Duodenal mucosa (tissue), 2 donors: ENCODE data around the gene WLS.

ENCODE experiments used
- H3K27ac ChIP-seq: one replicate; pipeline ENCODE4 v1.7.0; 2013; ENCODE audit warnings: low read depth, low read length
- H3K27me3 ChIP-seq, 2 donors: one replicate each; pipeline ENCODE4 v1.7.0; 2013; ENCODE audit warnings: low read length in 2 of 2, control low read depth in 1 of 2; ENCODE audit not compliant: insufficient read depth in 2 of 2, control insufficient read depth in 1 of 2
- H3K36me3 ChIP-seq, 2 donors: one replicate each; pipeline ENCODE4 v1.7.0; 2013; ENCODE audit warnings: low read length in 2 of 2, control low read depth in 1 of 2; ENCODE audit not compliant: insufficient read depth in 2 of 2, control insufficient read depth in 1 of 2
- H3K4me1 ChIP-seq, 2 donors: one replicate each; pipeline ENCODE4 v1.7.0; 2013; ENCODE audit warnings: low read length in 2 of 2, control low read depth in 1 of 2; ENCODE audit not compliant: insufficient read depth in 2 of 2, control insufficient read depth in 1 of 2
- H3K4me3 ChIP-seq, 2 donors: one replicate each; pipeline ENCODE4 v1.7.0; 2013; ENCODE audit warnings: low read length in 2 of 2, low read depth in 1 of 2
- H3K9ac ChIP-seq, 2 donors: one replicate each; pipeline ENCODE4 v1.7.0; 2013; ENCODE audit warnings: low read length in 2 of 2, low read depth in 1 of 2
- H3K9me3 ChIP-seq, 2 donors: one replicate each; pipeline ENCODE4 v1.7.0; 2013; ENCODE audit warnings: low read length in 2 of 2, control low read depth in 1 of 2; ENCODE audit not compliant: control insufficient read depth in 1 of 2

Gene WLS

DNA sequence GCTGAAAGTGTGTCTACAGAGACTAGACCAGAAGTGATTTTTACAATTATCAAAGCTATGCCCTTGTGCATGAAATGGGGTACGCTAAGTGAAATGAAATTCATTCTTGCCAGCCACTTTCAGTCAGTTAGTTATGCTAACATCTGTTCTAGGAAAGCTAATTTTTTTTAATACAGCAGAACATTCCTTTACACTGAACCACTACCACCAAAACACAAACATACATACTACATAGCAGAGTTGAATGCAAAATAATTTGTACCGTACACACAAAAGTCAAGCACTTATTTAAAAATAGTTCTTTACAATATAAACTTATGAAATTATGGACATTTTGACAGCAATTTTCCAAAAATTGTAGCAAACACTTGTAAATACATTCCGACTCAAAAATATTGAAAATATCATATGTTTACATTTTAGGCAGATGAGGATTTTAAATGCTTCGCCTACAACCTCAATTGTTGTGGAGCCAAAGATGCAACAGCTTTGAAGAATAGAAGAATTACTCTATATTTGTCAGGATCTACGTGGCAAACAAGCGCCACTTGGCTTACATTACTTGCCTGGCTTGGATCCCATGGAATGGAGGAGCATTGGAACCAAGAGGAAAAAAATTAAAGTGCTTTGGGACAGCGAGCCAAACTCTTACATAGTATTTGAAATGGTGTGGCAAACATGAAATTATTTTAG is 30.6 kb downstream of the WLS start:
- H3K4me3 ChIP-seq, result no peak overlapping the region
- H3K9me3 ChIP-seq, result no peaks in the 10 kb centered on the region
- H3K27me3 ChIP-seq, result no peaks in the 10 kb centered on the region
- peaks cover 14 to 31% of the 10 kb centered on the region in 2 donors for H3K4me1 ChIP-seq
- no peak overlapping the region for H3K9ac ChIP-seq
- H3K27ac ChIP-seq, result no peak overlapping the region
- H3K36me3 ChIP-seq, result no peaks in the 10 kb centered on the region

DNA sequence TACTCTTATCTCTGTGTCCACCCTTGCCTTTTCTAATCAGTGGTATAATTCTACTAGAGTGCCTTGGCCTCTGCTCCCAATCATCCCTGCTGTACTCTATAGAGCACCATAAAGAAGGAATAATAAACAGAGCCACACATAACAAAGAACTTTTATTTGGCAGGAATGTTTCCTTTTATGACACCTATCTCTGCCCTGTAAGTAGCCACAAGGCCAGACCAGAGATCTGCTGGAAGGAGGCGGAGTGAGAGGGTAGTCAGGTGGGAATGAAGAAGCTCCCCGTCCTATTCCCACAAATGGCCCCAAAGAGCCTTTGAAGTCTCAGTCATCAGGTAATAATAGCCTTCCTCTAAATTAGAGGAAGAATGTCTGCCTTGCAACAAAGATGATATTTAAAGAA is 32.7 kb downstream of the WLS start:
- H3K4me3 ChIP-seq, result no peak overlapping the region
- H3K9ac ChIP-seq, result no peak overlapping the region
- H3K9me3 ChIP-seq, result no peaks in the 10 kb centered on the region
- peaks cover 14 to 32% of the 10 kb centered on the region in 2 donors for H3K4me1 ChIP-seq
- no peak overlapping the region for H3K27ac ChIP-seq
- no peaks in the 10 kb centered on the region for H3K36me3 ChIP-seq
- H3K27me3 ChIP-seq, result no peaks in the 10 kb centered on the region

DNA sequence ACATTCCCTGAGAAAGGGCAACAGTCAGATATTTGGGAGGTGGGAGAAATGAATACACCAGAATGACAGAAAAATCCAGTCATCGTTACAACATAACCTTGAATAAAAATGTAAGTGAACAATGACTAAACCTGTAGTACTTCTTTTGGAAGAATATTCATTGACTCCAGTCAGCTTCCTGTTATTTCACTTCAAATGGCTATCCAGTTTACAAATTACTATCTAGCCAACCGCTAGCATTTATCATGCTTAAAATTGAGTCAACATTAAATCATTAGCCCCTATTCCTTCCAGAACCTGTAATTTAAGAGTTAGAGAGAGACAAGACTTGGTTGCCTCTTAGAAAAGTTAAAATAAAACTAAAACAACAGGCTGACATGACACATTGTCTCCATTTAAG is 33.6 kb downstream of the WLS start:
- Histone ChIP-seq H3K4me3 (no peak overlapping the region), H3K4me1 (peaks cover 14 to 32% of the 10 kb centered on the region in 2 donors), H3K27me3 (no peaks in the 10 kb centered on the region), H3K27ac (no peak overlapping the region), H3K9me3 (no peaks in the 10 kb centered on the region), H3K36me3 (peaks cover 0 to 2% of the 10 kb centered on the region in 2 donors), H3K9ac (no peak overlapping the region)

DNA sequence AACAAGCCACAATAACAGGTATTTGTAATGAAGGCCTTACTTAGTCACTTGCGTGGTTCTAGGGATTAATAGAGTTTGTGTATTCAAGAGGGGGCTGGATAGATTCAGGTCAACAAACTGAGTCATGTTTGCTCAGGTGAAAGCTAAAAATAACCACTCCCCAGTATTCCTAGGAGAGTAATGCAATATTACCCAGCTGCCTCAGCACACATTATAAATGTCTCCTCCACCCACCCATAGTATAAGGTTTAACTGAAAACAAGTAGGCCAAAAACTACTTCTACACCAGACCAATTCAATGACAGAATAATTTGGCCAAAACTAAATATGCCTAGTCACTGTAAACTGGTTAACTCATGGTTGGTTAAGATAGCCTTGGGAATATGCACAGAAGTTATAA is 34.4 kb downstream of the WLS start:
- peaks cover 0 to 3% of the 10 kb centered on the region in 2 donors for H3K36me3 ChIP-seq
- no peaks in the 10 kb centered on the region for H3K27me3 ChIP-seq
- H3K27ac ChIP-seq, result no peak overlapping the region
- H3K9ac ChIP-seq, result no peak overlapping the region
- H3K9me3 ChIP-seq, result no peaks in the 10 kb centered on the region
- no peak overlapping the region for H3K4me3 ChIP-seq
- peaks cover 14 to 32% of the 10 kb centered on the region in 2 donors for H3K4me1 ChIP-seq

DNA sequence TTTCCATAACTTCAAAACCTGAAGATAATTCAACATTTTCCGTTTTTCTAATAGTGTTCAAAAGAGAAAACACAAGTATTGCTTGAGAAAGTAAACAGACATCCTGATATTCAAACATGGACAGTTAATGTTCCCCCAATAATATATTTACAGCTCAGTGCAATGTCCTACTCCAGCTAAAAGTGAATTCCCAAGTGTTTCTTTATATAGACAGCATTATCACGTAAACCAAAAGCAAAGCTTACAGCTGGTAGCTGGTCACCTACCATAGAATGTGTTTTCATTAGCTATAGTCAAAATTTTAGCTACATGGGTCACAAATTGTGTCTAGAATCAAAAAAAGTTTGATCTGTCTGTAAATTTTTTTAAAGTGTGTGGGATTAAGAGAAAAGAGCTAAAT is 34.9 kb downstream of the WLS start:
- H3K4me1 ChIP-seq, result peaks cover 14 to 32% of the 10 kb centered on the region in 2 donors
- H3K27ac ChIP-seq, result no peak overlapping the region
- H3K27me3 ChIP-seq, result no peaks in the 10 kb centered on the region
- H3K9ac ChIP-seq, result no peak overlapping the region
- peaks cover 0 to 3% of the 10 kb centered on the region in 2 donors for H3K36me3 ChIP-seq
- no peak overlapping the region for H3K4me3 ChIP-seq
- H3K9me3 ChIP-seq, result no peaks in the 10 kb centered on the region

DNA sequence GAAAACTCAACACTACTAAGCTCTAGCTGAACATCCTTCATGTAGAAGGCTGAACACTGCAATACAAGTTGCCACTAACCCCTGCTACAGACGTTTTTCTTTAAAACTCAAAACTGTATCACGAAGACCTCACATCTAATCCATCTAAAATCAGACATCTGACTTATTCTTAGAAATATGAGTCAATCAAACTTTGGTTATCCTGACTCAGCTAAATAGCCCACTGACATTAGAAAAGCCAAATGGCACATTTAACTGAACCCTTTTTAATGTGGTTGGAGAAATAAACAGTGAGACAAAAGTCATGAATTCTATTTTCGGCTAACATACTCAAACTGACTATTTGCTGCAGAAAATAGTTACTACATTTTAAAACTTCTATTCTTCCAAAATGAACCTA is 35.6 kb downstream of the WLS start:
- H3K9me3 ChIP-seq, result no peaks in the 10 kb centered on the region
- H3K4me1 ChIP-seq, result peaks cover 14 to 32% of the 10 kb centered on the region in 2 donors
- no peak overlapping the region for H3K27ac ChIP-seq
- H3K36me3 ChIP-seq, result peaks cover 0 to 3% of the 10 kb centered on the region in 2 donors
- no peak overlapping the region for H3K9ac ChIP-seq
- no peak overlapping the region for H3K4me3 ChIP-seq
- H3K27me3 ChIP-seq, result no peaks in the 10 kb centered on the region

DNA sequence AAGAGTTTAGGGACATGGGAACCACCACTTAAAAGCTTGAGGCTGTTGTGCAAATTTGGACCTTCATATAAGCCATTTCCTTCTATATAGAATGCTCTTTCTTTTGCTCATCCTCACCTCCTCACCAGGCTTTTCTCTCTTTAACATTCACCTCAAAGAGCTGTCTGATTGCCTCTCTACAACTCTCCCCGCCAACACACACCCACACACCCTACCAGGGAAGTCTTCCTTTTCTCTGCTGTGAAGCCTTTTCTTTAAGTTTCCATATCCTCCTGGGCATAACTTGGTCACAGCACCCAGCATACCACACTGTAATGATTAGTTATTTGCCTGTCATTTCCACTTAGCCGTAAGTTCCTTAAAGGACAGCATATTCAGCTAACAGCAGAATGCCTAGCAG is 40.6 kb downstream of the WLS start:
- no peaks in the 10 kb centered on the region for H3K9me3 ChIP-seq
- no peak overlapping the region for H3K4me3 ChIP-seq
- no peak overlapping the region for H3K27ac ChIP-seq
- no peaks in the 10 kb centered on the region for H3K27me3 ChIP-seq
- H3K36me3 ChIP-seq, result peaks cover 0 to 3% of the 10 kb centered on the region in 2 donors
- no peak overlapping the region for H3K9ac ChIP-seq
- peaks cover 0 to 2% of the 10 kb centered on the region in 2 donors for H3K4me1 ChIP-seq

DNA sequence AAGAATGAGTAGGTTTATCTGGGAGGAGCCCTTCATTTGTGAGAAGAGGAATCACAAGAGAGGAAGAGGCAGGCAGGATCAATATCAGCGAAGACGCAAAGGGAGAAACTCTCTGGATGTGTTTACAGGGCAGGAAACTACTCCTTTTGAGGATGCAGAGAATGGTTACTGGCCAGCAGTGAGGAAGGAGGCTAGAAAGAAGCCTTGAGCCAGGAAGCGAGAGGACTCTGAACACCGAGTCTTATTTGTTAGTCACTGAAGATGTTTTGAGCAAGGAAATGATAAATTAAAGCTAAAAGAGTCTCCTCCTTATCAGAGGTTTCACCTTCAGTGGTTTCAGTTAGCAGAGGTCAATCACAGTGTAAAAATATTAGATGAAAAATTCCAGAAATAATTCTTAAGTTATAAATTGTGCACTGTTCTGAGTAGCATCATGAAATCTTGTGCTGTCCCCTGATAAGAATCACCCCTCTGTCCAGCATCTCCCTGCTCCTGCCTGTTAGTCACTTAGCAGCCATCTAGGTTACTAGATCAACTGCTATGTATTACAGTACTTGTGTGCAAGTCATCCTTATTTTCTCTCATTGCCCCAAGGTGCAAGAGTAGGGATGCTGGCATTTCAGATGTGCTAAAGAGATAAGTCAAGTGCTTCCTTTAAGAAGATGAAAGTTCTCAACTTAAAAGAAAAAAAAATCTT is 43.5 kb downstream of the WLS start:
- Histone ChIP-seq H3K4me1 (no peaks in the 10 kb centered on the region), H3K9me3 (no peaks in the 10 kb centered on the region), H3K36me3 (peaks cover 0 to 1% of the 10 kb centered on the region in 2 donors), H3K9ac (no peak overlapping the region), H3K27me3 (no peaks in the 10 kb centered on the region), H3K4me3 (no peak overlapping the region), H3K27ac (no peak overlapping the region)

DNA sequence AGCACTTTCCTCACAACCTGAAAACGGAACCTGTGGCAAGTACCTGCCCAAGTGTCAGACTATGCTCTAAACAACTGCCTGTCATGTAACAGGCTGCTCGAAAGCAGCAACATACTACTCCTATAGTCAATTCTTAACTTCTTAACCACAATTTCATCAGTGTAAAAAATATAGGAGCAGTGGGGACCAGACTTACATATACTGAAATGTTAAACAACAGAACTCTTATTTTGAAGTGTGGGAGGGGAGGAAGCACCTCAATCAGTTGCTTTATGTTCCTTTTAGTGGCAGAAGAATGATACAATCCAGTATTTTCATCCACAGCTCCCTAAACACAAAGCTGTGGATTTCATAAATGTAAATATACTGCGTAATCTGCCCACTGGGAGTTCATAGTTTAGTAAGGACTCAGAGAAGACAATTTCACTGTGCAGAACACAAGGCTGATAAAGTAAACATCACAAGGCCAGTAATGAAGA is 44.2 kb downstream of the WLS start:
- Histone ChIP-seq H3K9ac (no peak overlapping the region), H3K9me3 (no peaks in the 10 kb centered on the region), H3K36me3 (no peaks in the 10 kb centered on the region), H3K4me1 (no peaks in the 10 kb centered on the region), H3K27ac (no peak overlapping the region), H3K27me3 (no peaks in the 10 kb centered on the region), H3K4me3 (no peak overlapping the region)

DNA sequence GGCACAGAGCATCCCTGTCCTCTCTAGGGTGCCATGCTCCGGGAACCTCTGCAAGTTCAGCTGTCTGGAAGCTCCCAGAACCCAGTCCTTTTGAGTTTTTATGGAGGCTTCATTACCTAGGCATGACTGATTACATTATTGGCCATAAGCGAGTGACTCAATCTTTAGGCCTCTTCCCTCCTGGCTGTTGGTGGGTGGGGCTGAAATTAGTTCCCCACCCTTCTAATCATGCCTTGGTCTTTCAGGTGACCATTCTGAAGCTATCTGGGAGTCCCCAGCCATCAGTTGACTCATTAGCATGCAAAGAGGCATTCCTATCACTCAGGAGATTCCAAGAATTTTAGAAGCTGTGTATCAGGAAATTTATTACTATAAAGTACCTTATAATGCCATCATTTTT is 46.6 kb downstream of the WLS start:
- no peak overlapping the region for H3K4me3 ChIP-seq
- no peaks in the 10 kb centered on the region for H3K4me1 ChIP-seq
- H3K27me3 ChIP-seq, result no peaks in the 10 kb centered on the region
- no peaks in the 10 kb centered on the region for H3K9me3 ChIP-seq
- no peak overlapping the region for H3K9ac ChIP-seq
- no peak overlapping the region for H3K27ac ChIP-seq
- H3K36me3 ChIP-seq, result no peaks in the 10 kb centered on the region
